ENCODE data around the gene FRY.

DNA sequence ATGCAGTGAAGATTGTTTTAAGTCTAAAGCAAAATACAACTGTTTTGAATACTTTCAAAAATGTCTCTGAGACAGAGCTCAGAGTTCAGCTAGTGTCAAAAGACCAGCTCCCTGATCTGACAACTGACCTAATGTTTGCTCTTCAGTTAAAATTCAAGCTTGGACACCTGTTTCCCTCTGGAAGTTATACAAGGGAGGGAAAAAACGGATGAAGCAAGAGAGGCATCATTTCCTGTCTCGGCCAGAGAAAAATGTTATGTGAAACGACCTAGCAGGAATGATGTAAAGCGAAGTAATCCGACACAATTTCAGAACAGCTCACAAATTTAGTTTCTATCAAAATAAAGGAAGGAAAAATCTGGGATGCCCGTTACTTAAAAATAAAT is 224.1 kb downstream of the FRY start:
- TF ChIP-seq EZH2 (conservative IDR thresholded peaks at IDR 0.05; ENCODE audit: low read depth, low read length) (no peak), FOXK2 (IDR thresholded peaks at IDR 0.05) (no peak)

Data from HepG2 (cell line).